ENCODE data around the gene PPP1R11. TPM values are rescaled to one million over a fixed set of nuclear protein-coding genes. Genes with fewer than 3 reads are reported as not detected.

The PPP1R11 gene
- total RNA-seq, 2 experiments from 2014 or later: 57.9 to 73.7 TPM

DNA sequence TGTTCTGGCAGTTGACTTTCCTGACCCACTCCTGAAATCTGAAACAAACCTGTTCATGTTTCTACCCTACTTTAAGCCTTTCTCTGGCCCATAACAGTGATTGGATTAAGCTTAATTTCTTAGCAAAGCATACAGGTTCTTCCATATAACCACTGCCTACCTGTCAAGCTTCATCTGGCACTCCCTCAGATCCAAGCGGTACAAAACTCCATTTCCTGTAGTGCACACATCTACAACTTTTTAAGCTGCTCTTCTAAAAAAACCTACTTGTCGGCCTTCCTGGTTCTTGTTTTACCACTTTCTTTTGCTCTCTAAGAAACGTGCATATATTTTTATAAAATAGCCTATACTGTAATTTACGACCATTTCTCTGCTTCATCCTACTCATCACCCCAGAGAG, 916 bp upstream of the PPP1R11 start:
- H3K27me3 Mint-ChIP-seq: peaks cover 5% of the 10 kb centered on the region
- peaks cover 65% of the 10 kb centered on the region for H3K36me3 Mint-ChIP-seq (ENCODE audit: low read depth)
- ChIA-PET POLR2A (interaction anchor here (0.5 to 0.6 kb wide), 2 partner anchors 621 to 1187 kb away, joined by 3 read pairs; no protein-coding TSS in a partner anchor), CTCF (interaction anchor here (1.3 to 1.9 kb wide), 5 partner anchors 10 to 81 kb away, joined by 3 to 6 read pairs (median 5); partner anchors contain the start of gene RNF39)
- peak overlapping the region; percentile 93 for H3K4me3 Mint-ChIP-seq
- peaks cover 55% of the 10 kb centered on the region for H3K4me1 Mint-ChIP-seq
- H3K9me3 Mint-ChIP-seq: no peaks in the 10 kb centered on the region
- DNase-seq: no peak
- peak overlapping the region; percentile 96 for H3K27ac Mint-ChIP-seq

DNA sequence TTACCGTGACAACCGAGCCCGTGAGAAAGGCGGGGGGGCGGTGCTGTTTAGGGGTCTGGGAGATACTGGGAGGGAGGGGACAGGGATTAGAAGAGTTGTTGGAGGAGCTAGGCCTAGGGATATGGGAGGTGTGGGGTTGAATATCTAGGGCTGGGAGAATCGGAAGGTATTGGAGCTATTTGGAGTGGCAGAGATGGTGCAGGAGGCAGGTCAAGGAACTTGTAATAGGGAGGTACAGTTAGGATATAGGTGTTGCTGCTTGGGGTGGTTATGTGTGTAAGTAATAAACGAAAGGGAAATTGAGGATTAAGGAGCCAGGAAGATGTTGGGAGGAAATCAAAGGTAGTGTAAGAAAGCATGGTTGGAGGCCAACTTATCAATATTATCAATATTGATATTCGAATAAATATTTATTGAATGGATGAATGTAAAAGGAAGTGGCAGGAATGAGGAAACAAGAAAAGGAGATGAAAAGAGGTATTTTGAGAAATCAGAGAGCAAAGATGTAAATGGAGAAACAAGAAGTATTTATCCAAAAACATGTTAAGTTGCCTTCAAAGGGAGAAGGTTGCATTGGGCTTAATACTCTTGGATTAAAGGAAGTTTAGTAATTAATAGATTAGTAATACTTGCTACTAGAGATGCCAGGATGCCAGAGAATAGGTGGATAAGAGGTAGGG, 602 bp downstream of the PPP1R11 start:
- Mint-ChIP-seq H3K4me1 (peaks cover 52% of the 10 kb centered on the region), H3K4me3 (peak overlapping the region; percentile 93), H3K27ac (peak overlapping the region; percentile 96), H3K27me3 (peaks cover 16% of the 10 kb centered on the region), H3K9me3 (no peaks in the 10 kb centered on the region), H3K36me3 (ENCODE audit: low read depth) (peaks cover 62% of the 10 kb centered on the region)
- DNase-seq: no peak
- ChIA-PET CTCF (interaction anchor here (1.0 kb wide), 1 partner anchor 63 kb away, joined by 3 read pairs; no protein-coding TSS in a partner anchor), POLR2A (no interaction called here)

DNA sequence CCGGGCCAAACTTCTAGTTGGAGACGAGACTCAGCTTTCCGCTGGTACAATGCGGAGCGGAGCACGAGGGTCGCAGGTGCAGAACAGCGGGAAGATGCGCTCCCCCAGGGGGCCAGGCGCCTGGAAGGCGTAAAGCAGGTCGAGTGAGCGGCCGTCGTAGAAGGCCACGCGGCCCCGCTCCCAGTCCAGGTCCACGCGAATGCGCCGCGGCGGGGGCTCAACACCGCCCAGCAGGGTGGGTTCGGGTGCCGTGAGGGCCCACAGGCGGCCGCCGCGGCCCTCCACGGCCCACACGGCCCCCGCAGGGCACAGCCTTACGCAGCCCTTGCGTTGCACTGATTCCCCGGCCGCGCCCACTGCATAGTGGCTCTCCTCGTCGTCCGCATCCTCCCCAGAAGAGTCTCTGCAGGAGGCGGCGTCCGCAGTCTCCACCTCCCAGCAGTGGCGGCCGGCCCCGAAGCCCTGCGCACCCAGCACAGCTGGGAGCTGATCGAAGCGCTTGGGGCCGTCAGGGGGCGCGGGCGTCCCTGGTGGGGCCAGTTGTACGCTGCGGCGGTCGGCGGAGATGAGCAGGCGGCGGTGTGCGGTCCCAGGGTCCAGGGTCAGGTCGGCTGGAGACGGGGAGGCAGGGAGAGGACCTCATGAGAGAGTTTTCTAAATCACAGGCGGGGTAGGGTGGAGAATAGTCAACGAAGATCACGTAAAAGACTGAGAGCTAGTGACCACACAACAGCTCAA, 4.3 kb downstream of the PPP1R11 start:
- DNase-seq: no peak
- Mint-ChIP-seq H3K36me3 (ENCODE audit: low read depth) (peaks cover 42% of the 10 kb centered on the region), H3K27me3 (peaks cover 49% of the 10 kb centered on the region), H3K27ac (no peak overlapping the region), H3K9me3 (no peaks in the 10 kb centered on the region), H3K4me3 (no peak overlapping the region), H3K4me1 (peaks cover 49% of the 10 kb centered on the region)
- ChIA-PET CTCF (interaction anchor here (1.2 to 1.5 kb wide), 2 partner anchors 10 to 32 kb away, joined by 4 to 5 read pairs; partner anchors contain the start of gene POLR1H), POLR2A (interaction anchor here (0.7 kb wide), 1 partner anchor 9 kb away, joined by 3 read pairs; no protein-coding TSS in a partner anchor)

DNA sequence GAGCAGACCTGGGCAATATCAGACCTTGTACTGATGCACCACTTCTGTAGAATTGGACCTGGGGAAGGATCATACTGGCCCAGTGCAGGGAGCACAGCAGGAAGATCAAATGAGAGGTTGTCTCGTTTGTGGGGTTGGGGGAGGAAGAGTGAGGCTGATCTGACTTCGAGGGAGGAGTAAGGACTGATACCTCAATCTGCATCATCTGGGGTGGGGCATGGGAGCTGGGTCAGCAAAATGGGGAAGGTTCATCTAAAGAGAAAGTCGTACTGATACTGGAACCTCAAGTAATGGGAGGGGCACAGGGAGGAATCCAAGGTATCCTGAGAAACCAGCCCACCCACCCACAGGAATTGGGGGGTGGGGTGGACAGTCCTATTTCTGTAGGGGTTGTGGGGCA, 4.9 kb downstream of the PPP1R11 start:
- ChIA-PET CTCF (no interaction called here), POLR2A (no interaction called here)
- Mint-ChIP-seq H3K36me3 (ENCODE audit: low read depth) (peaks cover 42% of the 10 kb centered on the region), H3K4me1 (peaks cover 54% of the 10 kb centered on the region), H3K4me3 (no peak overlapping the region), H3K9me3 (no peaks in the 10 kb centered on the region), H3K27ac (no peak overlapping the region), H3K27me3 (peaks cover 55% of the 10 kb centered on the region)
- no peak for DNase-seq

DNA sequence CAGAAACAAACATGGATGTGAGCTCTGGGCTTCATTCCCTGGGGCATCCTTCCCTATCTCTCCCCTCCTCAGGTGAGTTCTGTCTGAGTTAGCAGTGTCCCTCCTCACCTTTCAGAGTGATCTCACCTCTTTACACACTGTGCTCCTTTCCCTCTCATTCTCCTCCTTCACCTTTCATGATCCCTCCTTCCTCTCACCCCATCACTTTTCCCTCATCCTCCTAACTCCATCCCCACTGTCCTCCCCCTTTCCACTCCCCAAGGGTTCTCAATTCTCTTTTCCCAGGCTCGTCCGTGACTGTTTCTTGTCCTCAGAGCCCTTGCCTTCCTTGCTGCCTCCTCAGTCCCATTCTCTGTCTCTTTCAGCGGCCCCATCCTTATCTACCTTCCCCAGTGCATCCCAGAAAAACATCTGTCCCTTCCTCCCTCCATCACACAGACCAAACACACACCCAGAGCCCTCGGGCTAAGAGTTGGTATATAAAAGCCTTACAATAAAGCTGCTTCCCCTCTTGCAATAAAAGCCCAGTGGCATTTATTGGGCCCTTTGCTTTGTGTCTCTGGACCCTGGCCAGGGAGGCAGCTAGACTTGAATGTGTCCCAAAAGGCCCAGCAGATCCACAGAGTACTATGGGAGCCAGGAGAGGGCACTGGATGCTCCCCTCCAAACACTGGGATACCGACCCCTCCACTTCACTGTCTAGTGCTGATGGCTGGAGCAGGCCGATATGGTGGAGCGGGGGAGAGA, 6.7 kb downstream of the PPP1R11 start:
- no peak overlapping the region for H3K27ac Mint-ChIP-seq
- H3K27me3 Mint-ChIP-seq: peaks cover 67% of the 10 kb centered on the region
- ChIA-PET CTCF (interaction anchor here (1.7 kb wide), 1 partner anchor 21 kb away, joined by 5 read pairs; no protein-coding TSS in a partner anchor), POLR2A (no interaction called here)
- no peak overlapping the region for H3K4me3 Mint-ChIP-seq
- peaks cover 28% of the 10 kb centered on the region for H3K36me3 Mint-ChIP-seq (ENCODE audit: low read depth)
- no peak for DNase-seq
- peaks cover 55% of the 10 kb centered on the region for H3K4me1 Mint-ChIP-seq
- H3K9me3 Mint-ChIP-seq: no peaks in the 10 kb centered on the region

DNA sequence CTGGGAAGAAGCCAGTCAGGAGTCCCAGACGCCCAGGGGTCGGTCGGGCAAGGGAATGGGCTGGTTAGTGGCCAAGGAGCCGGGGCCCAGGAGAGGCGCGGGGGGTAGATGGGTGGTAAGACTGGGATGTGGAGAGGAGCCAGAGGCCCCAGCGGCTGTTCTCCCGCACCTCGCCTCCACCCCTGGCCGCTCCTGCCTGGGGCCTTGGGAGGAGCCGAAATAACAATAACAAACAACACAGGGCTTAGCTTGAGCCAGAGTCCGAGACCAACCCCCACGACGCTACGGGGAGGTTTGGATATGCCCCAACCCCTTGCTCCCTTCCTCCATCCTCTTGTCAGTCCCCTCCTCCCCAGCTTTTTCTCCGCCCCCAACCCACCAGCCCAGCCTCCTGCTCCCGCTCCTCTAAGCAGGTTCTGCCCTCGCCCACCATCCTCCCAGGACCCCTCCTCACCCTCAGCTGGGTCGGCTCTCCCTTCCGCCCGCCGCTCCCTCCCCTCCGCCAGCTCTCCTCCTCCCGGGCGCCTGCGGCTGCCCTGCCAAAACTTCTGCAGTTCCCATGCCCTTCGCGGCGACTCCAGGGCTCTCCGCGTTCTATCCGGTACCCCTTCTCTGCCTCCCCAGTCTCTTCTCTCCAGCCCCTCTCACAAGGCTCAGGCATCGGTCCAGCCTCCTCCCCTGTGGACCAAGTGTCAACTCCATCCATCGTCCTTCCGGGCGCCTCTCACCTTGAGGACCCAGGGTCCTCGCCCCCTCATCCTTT, 7.5 kb downstream of the PPP1R11 start:
- H3K27me3 Mint-ChIP-seq: peaks cover 76% of the 10 kb centered on the region
- peak overlapping the region; percentile 18 for H3K4me3 Mint-ChIP-seq
- CTCF ChIA-PET: interaction anchor here (0.9 to 1.7 kb wide), 2 partner anchors 20 to 29 kb away, joined by 3 to 5 read pairs; no protein-coding TSS in a partner anchor
- H3K27ac Mint-ChIP-seq: no peak overlapping the region
- no peak for DNase-seq
- no peaks in the 10 kb centered on the region for H3K9me3 Mint-ChIP-seq
- peaks cover 53% of the 10 kb centered on the region for H3K4me1 Mint-ChIP-seq
- peaks cover 25% of the 10 kb centered on the region for H3K36me3 Mint-ChIP-seq (ENCODE audit: low read depth)
- POLR2A ChIA-PET: no interaction called here

DNA sequence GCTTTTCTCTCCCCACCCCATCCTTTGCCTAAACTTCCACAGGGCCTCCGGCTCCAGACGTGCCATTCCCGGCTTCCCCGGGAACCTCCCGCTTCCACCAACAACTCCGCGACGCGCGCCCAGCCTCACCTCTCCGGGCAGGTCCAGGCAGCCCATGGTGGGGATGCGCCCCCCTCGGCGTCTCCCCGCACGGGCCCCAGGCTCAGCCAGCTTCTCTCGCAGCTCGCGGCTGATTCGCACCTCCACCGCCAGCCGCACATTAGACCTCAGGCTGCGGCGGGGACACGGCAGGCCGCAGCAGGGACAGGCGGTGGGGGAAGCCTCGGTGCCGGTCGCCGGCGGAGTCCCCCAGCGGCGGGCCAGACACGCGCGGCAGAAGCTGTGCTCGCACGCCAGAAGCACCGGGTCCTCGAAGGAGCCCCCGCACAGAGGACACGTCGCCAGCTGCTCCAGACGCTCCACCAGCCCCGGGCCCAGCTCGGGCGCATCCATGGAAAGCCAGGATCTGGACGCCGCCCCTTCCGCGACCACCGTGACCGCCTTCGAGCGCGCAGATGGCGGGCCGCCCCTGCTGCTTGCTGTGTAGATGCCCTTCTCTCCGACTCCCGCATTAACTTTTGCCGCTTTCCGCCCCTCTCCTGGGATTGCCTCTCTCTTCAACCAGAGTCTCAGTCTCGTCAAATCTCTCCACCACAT, 8.2 kb downstream of the PPP1R11 start, which contains the start of gene RNF39:
Gene RNF39 (minus strand): TSS at position 676 of the 696 bp plus-strand sequence. CDS start 184 bp downstream, at position 492.
- no peaks in the 10 kb centered on the region for H3K9me3 Mint-ChIP-seq
- peaks cover 80% of the 10 kb centered on the region for H3K27me3 Mint-ChIP-seq
- no peak for DNase-seq
- peaks cover 18% of the 10 kb centered on the region for H3K36me3 Mint-ChIP-seq (ENCODE audit: low read depth)
- peaks cover 50% of the 10 kb centered on the region for H3K4me1 Mint-ChIP-seq
- peak within 1 kb of the TSS; percentile 18 for H3K4me3 Mint-ChIP-seq
- ChIA-PET CTCF (interaction anchor here (0.5 to 1.7 kb wide), 4 partner anchors 9 to 1324 kb away, joined by 3 to 5 read pairs (median 4); partner anchors contain the start of gene PPP1R11), POLR2A (no interaction called here)
- H3K27ac Mint-ChIP-seq: peak within 1 kb of the TSS; percentile 15

DNA sequence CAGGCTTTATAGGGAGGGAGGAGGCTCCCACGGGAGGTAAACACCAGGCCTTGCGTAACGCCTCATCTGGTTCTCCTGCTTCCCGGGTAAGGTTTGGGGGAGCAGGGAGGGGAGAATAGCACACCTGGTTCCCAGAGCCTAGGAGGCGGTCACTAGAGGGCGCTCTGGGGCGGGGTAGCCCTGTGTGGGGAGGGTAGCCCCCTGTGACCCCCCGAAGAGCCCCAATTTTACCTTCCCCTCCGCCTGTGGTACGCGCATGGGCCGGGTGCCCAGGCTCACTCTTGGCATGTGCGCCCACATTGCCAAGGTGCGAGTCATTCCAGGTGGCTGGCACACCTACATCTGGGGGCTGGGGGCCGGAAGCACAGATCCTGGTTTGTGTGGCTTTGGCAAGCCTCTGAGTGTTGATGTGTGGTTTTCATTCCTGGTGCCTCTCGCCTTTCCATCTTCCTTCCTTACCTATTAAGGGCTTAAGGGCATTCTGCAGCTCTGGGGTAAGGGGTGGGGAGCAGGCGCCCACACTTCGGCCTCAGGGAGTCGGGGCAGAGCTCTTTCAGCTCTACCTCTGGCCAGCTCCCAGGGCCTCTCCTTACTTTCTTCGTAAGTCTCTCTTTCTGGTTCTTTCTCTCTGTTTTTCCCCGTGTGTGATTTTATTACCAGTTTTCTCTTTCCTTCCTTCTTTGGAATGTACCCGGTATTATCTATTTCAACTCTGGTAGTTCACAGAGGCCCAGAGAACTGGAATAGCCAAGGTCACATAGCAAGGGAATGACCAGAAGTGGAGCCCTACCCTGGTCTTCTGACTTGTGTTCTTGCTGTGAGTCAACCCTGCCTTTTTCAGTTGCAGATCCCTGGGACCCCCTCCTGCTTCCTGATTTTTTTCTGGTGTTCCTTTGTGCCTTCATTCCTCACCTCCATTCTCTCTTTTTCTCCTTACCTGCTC, 9.1 kb downstream of the PPP1R11 start:
- H3K27me3 Mint-ChIP-seq: peaks cover 77% of the 10 kb centered on the region
- ChIA-PET CTCF (interaction anchor here (0.5 to 2.8 kb wide), 5 partner anchors 10 to 1324 kb away, joined by 3 to 8 read pairs (median 4); partner anchors contain the start of gene PPP1R11), POLR2A (no interaction called here)
- no peak for DNase-seq
- no peak overlapping the region for H3K4me3 Mint-ChIP-seq
- no peaks in the 10 kb centered on the region for H3K9me3 Mint-ChIP-seq
- peaks cover 11% of the 10 kb centered on the region for H3K36me3 Mint-ChIP-seq (ENCODE audit: low read depth)
- H3K4me1 Mint-ChIP-seq: peaks cover 43% of the 10 kb centered on the region
- H3K27ac Mint-ChIP-seq: peak overlapping the region; percentile 15

DNA sequence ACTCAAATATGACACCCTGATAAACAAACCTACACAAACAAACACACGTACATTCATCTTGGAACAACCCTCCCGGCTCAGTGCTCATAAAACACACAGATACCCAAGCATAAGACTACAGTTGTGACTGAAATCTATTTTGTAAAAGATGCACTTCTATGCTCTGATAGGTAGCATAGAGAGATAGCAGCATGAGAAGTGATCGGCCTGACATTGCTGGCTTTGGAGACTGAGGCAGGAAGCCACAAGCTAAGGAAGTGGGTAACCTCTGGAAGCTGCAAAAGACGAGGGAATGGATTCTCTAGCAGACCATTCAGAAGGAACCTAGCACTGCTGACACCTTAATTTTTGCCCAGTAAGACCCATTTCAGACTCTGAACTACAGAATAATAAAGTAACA, 10.2 kb downstream of the PPP1R11 start:
- H3K9me3 Mint-ChIP-seq: no peaks in the 10 kb centered on the region
- peaks cover 72% of the 10 kb centered on the region for H3K27me3 Mint-ChIP-seq
- peaks cover 6% of the 10 kb centered on the region for H3K36me3 Mint-ChIP-seq (ENCODE audit: low read depth)
- H3K27ac Mint-ChIP-seq: no peak overlapping the region
- DNase-seq: peak; percentile 22
- peaks cover 39% of the 10 kb centered on the region for H3K4me1 Mint-ChIP-seq
- no peak overlapping the region for H3K4me3 Mint-ChIP-seq
- POLR2A ChIA-PET: no interaction called here
- CTCF ChIA-PET: interaction anchor here (1.4 to 2.8 kb wide), 3 partner anchors 20 to 32 kb away, joined by 3 to 8 read pairs (median 3); no protein-coding TSS in a partner anchor

DNA sequence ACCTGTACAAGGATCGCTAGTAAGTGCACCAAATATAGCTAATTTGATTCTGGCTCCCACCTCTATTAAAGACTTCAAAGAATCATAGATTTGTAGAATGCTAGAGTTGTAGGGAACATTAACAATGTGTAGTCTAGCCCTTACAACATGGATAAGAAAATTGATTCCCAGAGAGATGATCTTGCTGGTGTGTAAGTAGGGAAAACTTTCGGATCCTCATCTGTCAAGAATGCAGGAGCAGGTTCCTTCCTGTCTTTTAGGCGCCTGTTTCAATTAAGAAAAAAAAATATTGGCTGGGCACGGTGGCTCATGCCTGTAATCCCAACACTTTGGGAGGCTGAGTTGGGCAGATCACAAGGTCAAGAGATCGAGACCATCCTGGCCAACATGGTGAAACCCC, 20.9 kb downstream of the PPP1R11 start:
- Mint-ChIP-seq H3K4me3 (no peak overlapping the region), H3K36me3 (ENCODE audit: low read depth) (no peaks in the 10 kb centered on the region), H3K9me3 (no peaks in the 10 kb centered on the region), H3K27me3 (peaks cover 56% of the 10 kb centered on the region), H3K27ac (no peak overlapping the region), H3K4me1 (no peaks in the 10 kb centered on the region)
- POLR2A ChIA-PET: no interaction called here
- CTCF ChIA-PET: interaction anchor here (0.6 to 1.7 kb wide), 4 partner anchors 15 to 1386 kb away, joined by 3 to 6 read pairs (median 4); no protein-coding TSS in a partner anchor
- no peak for DNase-seq

All from activated CD4-positive, alpha-beta T cell treated with anti-CD3 and anti-CD28 coated beads, Interleukin-2, amount 10 ng/mL, durations not matched to agents 7 days and 5 days (primary cell).